Activated CD4-positive, alpha-beta T cell treated with anti-CD3 and anti-CD28 coated beads, Interleukin-10, Interleukin-2, amounts not matched to agents 100 ng/mL and 50 ng/mL, durations not matched to agents 16 hours and 8 hours (primary cell): ENCODE measurements around the gene ZNF667.
A peak's percentile ranks its signal among the peaks of the same experiment; 100 is the strongest.

Source experiments
- DNase-seq: peaks from one replicate; pipeline ENCODE4 v3.0.0-alpha.2; 2020

The ZNF667 gene

GRCh38 chr19:56476651-56477428, at the start of gene ZNF667:
ZNF667 (minus strand) TSS chr19:56477345; CDS start chr19:56462370, 14,975 bp downstream.
- DNase-seq: peak; percentile 2

- no peak for DNase-seq
Measured at GRCh38 chr19:56525214-56525860, 48.2 kb upstream of the ZNF667 start.

GRCh38 chr19:56508290-56508778, 31.2 kb upstream of the ZNF667 start:
- no peak for DNase-seq

DNA sequence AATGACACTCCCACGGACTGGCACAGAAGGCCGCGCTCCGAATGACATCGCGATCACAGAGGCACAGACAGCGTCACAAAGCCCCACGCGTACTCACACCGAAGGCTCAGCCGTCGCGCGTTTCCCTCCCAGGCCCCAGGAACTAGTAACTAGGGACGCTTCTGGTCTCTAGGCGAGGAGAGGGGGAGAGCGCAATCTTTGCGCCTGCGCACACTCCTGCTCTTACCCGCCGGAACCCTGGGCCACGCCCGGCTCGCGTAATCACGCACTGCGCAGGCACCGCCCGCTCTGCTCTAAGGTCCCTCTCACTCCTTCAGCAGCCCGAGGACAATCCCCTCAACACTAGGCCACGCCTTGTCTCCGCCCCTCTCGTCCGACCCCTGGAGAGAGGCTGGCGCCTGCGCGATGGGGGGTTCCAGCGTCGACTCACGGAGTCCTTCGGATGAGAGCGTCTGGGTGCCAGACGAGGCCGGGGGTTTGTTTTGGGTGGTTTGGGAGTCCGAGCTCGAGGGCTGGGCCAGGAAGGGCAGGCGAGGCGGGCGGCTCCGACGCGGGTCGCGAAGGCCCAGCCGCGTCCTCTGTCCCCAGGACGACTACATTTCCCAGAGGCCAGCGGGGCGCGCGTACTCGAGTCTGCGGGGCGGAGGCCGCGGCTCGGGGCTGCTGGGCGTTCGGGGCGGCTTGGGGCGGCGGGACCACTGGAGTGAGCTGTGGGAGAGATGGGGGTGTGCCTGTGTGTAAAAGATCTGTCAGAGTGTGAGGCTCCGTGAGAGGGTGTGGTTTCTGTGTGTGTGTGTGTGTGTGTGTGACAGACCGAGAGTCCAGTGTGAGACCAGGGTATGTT, 30.5 kb upstream of the ZNF667 start, which contains the start of gene ZNF471:
ZNF471 (plus strand) TSS at position 410 of the 844 bp plus-strand sequence. CDS start 3,717 bp downstream, outside the sequence.
- DNase-seq: peak; percentile 73

- DNase-seq: no peak
Measured at GRCh38 chr19:56504581-56504980, 27.4 kb upstream of the ZNF667 start.

GRCh38 chr19:56491399-56491798, 14.3 kb upstream of the ZNF667 start:
- no peak for DNase-seq

DNA sequence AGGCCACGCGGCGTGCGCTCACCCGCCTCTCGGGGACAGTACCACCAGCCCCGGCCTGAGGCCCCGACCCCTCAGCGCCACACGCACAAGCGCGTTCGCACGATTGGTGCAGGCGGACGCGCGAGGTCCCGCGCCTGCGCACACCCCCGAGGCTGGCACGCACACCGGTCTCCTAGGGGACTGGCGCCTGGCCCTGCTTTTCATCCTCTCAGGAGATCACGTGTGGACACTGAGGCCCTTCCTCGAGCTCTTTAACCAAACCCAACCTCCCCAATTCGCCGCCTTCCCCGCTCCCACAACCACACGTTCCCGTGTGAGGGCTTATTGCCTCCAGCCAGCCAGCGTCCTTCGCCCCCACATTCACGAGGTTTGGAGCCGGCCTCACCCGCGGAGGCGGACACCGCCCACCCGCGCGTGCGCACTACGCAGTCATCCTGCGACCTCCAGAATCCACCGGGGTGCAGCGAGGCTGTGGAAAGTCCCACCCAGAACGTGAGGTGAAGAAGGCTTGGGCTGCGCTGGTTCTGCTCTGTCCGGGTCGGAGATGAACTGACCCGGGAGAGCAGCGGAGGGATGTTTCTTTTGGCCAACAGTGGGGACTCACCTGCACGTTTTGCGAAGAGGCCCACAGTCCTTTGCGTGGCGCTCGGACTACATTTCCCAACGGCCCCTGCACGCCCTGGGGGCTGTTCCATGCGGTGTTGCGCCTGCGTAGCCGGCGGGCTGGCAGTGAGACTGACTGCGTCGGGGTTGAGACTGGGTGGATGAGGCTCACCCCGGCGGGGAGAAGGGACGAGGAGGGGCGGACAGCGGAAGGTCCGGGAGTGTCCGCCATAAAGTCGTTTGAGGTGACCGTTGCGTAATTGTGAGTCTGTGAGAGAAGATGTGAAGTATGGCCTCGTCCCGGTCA, 539 bp upstream of the ZNF667 start:
- peak; percentile 55 for DNase-seq

DNA sequence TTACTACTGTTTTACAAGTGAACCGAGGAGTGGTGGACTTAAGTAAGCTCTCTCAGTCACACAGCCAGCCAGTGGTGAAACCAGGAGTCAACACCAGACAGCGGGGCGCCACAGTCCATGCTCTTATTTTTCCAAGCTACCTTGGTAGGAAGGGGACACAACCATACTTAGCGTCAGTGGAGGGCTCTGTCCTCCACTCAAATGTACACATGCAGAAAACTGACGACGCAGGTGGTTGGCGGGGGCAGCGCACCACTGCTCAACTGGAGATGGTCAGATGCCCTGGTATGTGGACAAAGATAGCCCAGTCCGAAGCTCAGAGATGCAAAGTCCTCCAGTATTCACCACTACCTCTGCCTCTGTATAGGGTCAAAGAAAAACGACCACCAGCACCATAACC, 1.1 kb downstream of the ZNF667 start:
- no peak for DNase-seq

GRCh38 chr19:56474308-56474707, 2.8 kb downstream of the ZNF667 start:
- DNase-seq: no peak

DNA sequence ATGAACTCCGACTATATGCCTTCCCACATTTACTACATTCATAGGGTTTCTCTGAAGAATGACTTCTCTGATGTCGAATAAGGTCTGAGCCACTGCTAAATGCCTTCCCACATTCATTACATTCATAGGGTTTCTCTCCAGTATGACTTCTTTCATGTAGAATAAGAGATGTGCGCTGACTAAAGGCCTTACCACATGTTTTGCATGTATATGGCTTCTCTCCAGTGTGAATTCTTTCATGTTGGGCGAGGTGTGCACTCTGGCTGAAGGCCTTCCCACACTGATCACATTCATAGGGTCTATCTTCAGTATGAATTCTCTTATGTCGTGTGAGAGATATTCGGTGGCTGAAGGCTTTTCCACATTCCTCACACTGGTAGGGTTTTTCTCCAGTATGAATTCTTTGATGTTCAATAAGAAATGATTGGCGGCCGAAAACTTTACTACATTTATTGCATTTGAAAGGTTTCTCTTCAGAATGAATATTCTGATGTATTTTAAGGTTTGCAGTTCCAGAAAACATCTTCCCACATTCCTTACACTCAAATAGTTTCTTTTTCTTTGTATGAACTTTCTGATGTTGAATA, 35.8 kb downstream of the ZNF667 start:
- DNase-seq: no peak

DNA sequence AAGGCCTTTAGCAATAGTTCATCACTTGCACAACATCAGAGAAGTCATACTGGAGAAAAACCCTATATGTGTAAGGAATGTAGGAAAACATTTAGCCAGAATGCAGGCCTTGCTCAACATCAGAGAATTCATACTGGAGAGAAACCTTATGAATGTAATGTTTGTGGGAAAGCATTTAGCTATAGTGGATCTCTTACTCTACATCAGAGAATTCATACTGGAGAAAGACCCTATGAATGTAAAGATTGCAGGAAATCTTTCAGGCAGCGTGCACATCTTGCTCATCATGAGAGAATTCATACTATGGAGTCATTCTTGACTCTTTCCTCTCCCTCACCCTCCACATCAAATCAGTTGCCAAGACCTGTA, 53.2 kb downstream of the ZNF667 start:
- no peak for DNase-seq

GRCh38 chr19:56423276-56423984, 53.7 kb downstream of the ZNF667 start:
- DNase-seq: no peak

GRCh38 chr19:56405062-56405461, 72.1 kb downstream of the ZNF667 start:
- DNase-seq: peak; percentile 5

- no peak for DNase-seq
Measured at GRCh38 chr19:56404705-56405056, 72.5 kb downstream of the ZNF667 start.

GRCh38 chr19:56403764-56404704, 73.1 kb downstream of the ZNF667 start, which contains the start of gene ZNF583:
ZNF583 (plus strand) TSS chr19:56404332; CDS start chr19:56407115, 2,783 bp downstream.
- peak; percentile 94 for DNase-seq

- DNase-seq: peak; percentile 2
Measured at GRCh38 chr19:56403261-56403660, 73.9 kb downstream of the ZNF667 start.

- DNase-seq: no peak
Measured at GRCh38 chr19:56400485-56400884, 76.7 kb downstream of the ZNF667 start.

GRCh38 chr19:56398809-56399208, 78.3 kb downstream of the ZNF667 start:
- DNase-seq: no peak

DNA sequence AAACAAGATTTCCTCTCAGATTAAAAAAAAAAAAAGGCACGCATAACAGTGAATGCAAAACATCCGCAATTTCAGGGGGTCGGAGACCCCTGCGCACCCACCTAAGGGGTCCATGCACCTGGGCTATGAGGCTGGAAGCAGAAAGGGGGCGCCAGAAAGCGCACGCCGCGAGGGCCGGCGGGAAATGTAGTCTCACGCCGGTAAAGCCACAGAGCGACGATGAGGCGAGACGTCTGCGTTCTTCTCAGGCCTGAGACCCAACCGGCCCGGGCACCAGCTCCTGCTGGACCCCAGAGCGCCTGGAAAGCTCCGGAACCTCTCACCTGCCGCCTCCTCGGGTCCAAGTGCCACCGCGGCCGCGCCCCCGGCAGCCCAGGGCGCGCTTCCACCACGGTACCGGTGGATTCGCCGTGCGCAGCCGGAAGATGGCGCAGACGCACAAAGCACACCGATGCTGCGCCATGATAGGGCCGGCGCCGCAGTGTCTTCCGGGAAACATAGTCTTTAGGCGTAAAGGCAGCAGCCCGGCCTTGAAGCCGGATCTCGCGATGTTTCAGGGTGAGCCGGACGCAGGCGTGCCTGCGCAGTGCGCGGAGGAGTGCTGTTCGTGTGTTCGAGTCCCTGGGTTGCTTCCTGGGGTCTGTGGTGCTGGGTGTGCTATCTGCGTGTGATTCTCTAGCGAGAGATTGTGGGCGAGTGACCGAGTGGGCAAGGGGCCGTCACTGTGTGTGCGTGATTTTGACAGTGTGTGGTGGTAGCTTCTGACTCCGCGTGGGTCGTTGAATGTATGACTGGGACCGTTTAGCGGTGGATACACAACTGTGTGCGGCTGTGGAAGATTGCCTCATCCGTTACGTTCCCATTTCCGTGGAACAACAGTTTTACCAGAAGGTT, 83.8 kb downstream of the ZNF667 start, which contains the start of gene ZNF582:
ZNF582 (minus strand) TSS at position 416 of the 894 bp plus-strand sequence. CDS start 1,782 bp downstream, outside the sequence.
- peak; percentile 93 for DNase-seq
